ENCODE results near the gene HOXB5.

The HOXB5 gene

DNA sequence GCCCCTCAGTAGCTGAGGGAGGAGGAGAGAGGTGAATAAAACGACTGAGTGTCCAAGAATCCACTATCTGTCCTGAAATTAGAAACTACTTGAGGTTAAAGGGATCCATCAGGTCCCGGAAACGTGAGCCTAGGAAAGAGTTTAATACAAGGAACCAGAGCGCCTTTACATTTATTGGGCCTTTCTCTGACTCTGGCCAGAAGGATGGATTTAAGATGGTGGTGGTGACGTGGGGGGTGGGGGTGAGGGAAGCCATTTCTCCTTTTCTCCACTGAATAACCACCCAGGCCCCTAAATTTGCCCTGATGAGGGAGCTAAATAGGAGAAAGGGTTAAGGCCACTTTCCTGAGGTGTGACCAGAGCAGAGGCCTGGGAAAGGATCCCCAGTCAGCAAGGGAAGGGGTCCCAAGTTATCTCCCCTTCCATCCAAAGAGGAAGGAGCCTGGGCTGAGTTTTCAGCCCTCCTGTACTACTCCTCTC lies 33.6 kb upstream of the HOXB5 start:
- TF ChIP-seq, protein P1, sequence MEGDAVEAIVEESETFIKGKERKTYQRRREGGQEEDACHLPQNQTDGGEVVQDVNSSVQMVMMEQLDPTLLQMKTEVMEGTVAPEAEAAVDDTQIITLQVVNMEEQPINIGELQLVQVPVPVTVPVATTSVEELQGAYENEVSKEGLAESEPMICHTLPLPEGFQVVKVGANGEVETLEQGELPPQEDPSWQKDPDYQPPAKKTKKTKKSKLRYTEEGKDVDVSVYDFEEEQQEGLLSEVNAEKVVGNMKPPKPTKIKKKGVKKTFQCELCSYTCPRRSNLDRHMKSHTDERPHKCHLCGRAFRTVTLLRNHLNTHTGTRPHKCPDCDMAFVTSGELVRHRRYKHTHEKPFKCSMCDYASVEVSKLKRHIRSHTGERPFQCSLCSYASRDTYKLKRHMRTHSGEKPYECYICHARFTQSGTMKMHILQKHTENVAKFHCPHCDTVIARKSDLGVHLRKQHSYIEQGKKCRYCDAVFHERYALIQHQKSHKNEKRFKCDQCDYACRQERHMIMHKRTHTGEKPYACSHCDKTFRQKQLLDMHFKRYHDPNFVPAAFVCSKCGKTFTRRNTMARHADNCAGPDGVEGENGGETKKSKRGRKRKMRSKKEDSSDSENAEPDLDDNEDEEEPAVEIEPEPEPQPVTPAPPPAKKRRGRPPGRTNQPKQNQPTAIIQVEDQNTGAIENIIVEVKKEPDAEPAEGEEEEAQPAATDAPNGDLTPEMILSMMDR (IDR thresholded peaks at IDR 0.05), result no peak

GRCh38 chr17:48626245-48627117 lies 32.9 kb upstream of the HOXB5 start, which contains the start of gene HOXB9:
Gene HOXB9 (minus strand): TSS chr17:48626358. CDS start chr17:48626269, 89 bp downstream.
- TF ChIP-seq, protein P1 (IDR thresholded peaks at IDR 0.05), result no peak

- TF ChIP-seq, protein P1 (IDR thresholded peaks at IDR 0.05), result no peak
Observed at GRCh38 chr17:48625495-48626244, 32.1 kb upstream of the HOXB5 start.

DNA sequence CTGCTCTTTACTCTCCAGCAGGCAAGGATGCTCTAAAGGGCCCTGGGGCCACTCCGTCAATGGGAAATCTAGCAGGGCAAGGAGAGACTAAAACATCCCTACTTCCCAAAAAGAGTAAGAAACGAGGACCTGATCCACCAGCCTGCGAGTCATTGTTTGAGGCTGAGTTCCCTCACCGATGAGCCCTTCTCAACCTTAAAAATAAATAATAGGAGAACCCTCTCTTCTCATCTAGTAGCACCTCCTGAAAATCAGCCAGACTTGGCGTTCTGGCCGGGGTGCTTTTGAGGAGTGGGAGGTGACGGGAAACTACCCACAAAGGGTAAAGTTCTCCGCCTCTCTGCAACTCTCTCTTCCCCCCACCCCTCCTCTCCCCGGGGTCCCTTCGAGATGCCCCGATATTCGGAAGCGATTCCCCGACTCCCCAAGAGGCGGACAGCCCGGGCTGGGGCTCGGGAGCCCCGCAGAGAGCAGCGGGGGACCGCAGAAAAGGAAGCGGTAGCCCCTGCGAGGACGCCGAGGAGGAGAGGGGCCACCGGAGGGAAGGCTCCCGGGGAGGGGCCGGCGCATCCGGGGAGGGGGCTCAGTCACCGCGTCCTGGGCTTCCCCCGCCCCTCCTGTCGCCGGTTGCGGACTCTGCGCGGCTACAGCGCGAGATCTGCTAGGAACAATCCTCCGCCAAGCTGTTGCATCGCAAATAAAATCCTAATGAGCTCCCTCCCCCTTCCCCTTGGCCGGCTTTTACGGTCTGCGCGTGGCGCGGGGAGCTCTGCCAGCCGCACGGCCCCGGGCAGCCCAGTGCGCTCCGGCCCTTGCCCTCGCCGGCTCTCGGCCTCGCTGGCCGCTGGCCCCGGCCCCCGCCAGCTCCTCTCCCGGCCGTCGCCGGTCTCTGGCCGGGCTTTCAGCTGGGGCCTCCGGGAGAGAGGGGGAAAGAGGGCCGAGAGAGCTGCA lies 31.2 kb upstream of the HOXB5 start:
- TF ChIP-seq, protein P1 (IDR thresholded peaks at IDR 0.05), result no peak

GRCh38 chr17:48624118-48624517 lies 30.5 kb upstream of the HOXB5 start:
- TF ChIP-seq, protein P1 (IDR thresholded peaks at IDR 0.05), result no peak

DNA sequence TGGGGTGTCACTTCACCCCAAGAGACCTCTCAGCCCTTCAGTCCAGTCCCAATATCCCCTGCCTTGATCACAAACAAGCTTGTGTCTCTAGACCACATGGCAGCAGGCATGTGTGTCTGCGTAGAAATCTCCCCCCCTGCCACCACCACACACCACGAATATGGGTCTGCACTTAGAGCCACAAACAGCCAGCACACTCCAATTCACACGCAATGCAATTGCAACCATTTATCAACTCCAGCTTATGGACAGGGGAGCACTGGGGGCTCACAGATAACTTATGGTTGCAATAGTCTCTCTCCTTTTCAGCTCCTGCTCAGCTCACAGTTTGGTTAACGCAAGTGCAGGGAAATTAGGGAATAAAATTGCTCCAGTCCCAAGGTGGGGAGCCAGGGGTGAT lies 30.0 kb upstream of the HOXB5 start:
- TF ChIP-seq, protein P1 (IDR thresholded peaks at IDR 0.05), result no peak

DNA sequence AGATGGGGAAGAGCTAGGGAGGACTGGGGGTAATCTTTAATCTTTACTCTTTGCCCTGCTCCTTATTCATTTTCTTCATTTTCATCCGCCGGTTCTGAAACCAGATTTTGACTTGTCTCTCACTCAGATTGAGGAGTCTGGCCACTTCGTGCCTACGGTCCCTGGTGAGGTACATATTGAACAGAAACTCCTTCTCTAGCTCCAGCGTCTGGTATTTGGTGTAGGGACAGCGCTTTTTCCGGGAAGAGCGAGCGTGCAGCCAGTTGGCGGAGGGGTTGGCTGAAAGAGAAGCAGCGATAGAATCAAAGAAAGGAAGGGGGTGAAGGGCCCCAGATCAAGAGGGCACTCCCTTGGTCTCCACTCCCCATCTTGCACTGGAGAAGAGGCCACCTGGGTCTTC lies 29.3 kb upstream of the HOXB5 start:
- TF ChIP-seq, protein P1 (IDR thresholded peaks at IDR 0.05), result no peak

Measured in LNCAP (cell line).